GM19193 (cell line): Measurements from ENCODE around the gene CNTROB.
A peak's percentile ranks its signal among the peaks of the same experiment; 100 is the strongest.

Source experiments
- POLR2A ChIP-seq: IDR thresholded peaks from 4 replicates; pipeline ENCODE4 v1.6.1; 2011; ENCODE audit not compliant: insufficient read depth, insufficient read length; ENCODE audit errors: extremely low read depth

Gene CNTROB, protein sequence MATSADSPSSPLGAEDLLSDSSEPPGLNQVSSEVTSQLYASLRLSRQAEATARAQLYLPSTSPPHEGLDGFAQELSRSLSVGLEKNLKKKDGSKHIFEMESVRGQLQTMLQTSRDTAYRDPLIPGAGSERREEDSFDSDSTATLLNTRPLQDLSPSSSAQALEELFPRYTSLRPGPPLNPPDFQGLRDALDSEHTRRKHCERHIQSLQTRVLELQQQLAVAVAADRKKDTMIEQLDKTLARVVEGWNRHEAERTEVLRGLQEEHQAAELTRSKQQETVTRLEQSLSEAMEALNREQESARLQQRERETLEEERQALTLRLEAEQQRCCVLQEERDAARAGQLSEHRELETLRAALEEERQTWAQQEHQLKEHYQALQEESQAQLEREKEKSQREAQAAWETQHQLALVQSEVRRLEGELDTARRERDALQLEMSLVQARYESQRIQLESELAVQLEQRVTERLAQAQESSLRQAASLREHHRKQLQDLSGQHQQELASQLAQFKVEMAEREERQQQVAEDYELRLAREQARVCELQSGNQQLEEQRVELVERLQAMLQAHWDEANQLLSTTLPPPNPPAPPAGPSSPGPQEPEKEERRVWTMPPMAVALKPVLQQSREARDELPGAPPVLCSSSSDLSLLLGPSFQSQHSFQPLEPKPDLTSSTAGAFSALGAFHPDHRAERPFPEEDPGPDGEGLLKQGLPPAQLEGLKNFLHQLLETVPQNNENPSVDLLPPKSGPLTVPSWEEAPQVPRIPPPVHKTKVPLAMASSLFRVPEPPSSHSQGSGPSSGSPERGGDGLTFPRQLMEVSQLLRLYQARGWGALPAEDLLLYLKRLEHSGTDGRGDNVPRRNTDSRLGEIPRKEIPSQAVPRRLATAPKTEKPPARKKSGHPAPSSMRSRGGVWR

DNA sequence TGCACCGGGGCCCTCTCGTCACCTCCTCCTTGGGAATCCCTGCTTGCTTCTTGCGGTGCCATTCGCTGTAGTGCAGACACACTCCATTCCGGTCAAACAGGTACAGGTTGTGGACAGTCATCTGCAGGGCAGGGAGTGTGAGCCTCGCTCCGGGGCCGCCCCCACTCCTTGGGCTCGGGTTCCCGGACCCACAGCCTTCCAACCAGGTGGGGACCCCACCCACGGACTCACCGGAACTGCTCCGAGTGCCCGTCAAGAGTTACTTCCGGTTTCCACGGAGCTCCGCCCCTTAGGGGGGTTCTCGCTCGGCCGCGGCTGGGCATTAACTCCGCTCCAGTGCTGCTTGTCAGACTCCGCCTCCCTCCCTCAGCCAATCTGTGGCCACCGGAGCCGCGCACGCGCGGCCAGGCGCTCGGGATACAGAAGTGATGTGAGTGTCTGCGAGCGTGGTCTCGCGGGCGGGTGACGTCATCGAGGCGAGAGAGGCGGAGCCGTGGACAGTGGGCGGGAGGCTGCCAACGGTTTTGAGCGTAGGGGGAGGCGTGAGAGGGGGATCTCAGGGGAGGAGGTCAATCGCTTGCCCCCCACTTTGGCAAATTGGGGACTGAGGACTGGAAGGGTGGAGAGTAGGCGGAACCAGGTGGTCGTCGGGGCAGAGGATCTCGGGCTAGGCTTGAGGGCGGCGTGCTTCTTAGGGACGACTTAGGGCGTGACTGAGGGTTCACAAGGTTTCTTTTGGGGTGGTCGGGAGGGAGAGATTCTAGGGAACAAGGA lies at the start of gene CNTROB, which contains the start of gene TRAPPC1:
TSS of gene CNTROB (plus strand) at position 498 of the 774 bp plus-strand sequence. CDS start 874 bp downstream, outside the sequence.
TSS of gene TRAPPC1 (minus strand) at position 238 of the 774 bp plus-strand sequence. CDS start at position 121, 117 bp downstream.
- peak; percentile 66 for TF ChIP-seq POLR2A

DNA sequence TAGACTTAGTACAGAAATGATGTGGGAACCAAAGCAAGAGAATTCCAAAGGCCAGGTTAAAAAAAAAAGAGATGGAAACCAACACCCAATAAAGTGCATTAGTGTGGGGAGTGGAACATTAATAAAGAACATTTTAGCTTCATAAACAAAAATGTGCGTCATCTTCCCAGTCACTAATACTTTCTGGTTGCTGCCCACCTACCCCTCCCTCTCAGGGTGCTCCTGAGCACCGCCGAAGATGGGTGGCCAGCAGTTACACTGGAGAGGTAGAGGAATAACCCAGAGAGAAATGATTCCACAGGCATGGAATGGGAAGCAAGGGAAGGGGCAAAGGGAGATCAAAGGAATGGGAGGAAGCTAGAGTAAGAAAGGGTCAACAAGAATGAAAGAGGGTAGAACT lies 49.4 kb upstream of the CNTROB start:
- no peak for TF ChIP-seq POLR2A

DNA sequence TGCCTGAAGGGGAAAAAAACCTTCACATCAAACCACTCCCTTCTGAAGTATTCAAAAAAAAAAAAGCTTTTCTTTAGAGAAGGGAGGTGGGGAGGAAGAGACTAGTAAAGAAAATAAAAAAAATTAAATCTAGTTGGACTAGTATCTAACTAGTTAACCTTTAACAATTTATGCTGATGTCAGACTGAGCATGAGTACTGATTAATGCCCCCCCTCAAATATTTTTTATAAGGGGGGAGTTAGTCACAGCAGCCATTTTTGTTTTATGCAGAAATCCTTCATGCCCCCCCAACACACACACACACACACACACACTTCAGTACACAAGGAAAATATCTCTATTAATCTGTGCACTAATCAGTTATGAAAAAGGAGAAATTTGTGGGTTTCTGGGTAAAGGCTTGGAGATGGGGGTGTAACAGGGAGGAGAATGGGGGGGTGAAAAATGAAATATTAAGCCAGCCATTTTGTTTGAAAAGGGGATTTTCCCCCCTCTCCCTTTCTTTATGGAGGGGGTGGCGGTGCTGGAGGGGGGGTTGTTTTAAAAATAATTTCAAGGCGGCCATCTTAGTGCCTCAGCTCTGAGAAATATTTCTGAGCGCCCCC lies 48.1 kb upstream of the CNTROB start:
- no peak for TF ChIP-seq POLR2A

DNA sequence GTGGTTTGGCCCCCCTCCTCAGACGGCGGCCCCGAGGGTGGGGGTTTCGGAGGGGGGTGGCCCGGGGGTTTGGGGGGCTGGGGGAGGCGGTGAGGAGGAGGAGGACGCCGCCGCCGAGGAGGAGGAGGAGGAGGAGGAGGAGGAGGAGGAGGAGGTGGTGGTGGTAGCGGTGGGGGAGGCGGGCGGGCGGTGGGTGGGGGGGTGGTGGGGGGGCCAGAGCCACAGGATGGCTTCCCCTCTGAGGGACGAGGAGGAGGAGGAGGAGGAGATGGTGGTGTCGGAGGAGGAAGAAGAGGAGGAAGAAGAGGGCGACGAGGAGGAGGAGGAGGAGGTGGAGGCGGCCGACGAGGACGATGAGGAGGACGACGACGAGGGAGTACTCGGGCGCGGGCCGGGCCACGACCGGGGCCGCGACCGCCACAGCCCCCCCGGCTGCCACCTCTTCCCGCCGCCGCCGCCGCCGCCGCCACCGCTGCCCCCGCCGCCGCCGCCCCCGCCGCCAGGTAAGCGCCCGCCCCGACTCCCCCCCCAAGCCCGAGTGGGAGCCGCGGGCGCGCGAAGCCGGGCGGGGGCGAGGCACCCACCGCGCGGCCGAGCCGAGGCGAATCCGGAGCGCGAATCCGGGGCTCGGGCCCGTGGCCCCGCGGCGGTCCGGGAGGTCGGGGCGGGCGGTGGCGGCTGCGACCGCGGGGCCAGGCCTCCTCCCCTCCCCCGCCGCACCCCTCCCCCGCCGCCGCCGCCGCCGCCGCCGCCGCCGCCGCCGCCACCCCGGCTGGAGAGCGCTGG lies 47.2 kb upstream of the CNTROB start:
- TF ChIP-seq POLR2A = no peak

DNA sequence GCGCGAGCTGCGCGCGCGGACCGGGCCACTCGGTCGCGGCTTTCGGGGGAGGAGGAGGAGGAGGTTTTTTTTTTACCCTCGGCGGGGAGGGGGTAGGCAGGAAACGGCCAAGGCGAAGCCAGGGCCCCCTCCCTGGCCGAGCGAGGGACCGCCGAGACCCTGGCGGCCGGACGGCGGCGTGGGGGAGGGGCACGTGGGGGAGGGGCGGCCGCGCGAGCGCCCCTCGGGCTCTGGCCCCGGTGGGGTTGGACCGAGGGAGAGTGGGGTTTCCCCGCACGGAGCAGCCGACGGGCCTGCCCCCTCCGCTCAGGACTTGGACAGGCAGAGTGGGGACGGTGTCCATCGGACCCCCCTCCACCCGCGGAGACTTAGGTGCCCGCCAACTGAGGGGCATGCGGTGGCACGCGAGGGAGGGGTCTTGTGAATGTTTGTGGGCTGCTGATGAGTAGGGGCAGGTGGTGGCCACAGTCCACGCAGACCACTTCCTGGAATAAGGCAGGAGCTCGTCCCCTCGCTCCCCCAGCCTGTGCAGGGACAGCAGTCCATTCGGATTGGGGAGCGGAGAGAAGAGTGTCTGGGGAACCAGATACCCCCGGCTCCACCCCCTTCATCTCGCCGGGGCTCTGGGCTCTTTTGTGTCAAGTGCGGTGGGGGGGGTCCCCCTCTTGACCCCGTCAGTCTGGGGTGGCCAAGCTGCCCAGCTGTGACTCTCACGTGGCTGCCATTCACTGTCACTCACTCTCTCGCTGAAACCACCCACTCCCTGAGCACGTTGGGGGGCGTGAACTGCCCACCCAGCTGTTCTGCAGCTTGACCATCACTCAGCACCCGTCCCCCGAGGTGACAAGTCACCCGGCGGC lies 46.4 kb upstream of the CNTROB start:
- TF ChIP-seq POLR2A = peak; percentile 66

DNA sequence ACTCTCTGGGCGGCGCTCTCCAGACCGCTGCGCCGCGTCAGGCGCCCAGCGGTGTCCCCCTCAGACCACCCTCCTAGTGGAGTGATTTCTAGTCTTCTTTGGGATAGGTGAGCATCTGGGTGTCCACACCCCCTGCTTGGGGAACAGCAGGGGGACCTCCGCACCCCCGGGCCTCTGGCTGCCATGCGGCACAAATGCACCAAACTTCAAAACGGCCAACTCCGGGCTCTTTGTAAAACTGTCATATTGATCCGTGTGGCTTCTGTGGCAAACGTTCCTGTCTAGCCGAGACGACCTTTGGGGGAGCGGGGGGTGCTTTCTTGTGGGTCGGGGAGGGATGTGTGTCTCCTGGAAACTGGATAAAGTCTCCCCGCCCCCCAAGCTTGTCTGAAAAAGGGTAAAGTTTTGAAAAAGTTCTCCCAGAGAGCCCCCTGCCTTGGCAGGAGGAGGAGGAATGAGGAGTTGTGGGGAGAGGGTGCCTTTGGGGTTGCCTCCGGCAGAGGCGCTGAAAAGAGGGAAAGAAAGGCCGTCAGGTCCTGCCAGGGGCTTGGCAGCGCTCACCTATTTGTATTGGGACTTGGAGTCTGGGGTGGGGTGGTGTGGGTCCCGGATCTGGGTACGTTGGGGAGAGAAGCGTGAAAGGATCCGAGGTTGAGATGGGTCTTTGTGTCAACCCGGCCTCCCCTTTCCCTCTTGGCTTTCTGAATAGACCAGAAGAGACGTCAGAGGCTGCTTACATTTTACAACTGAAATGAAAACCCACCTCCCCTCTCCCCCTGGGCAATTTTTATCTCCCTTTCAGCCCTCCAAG lies 45.6 kb upstream of the CNTROB start:
- TF ChIP-seq POLR2A = no peak

DNA sequence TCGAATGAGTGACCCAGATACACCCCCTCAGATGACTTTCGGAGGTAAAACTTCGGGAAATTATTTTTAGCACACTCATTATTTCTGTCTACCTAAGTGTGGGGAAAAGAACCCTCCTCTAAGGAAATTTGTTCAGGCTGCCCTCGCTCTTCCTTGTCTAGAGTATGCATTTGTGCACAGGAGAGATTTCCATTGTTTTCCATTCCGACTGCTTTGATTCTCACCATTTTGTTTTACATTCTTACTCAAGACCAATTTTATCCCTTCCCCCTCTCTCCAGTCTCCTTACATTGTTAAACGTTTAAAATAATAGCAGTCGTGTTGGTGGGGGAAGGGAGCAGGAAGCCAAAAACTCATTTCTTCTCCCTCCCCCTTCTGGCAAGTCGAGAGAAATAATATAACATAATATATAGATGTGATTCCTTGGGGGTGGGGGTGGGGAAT lies 44.9 kb upstream of the CNTROB start:
- TF ChIP-seq POLR2A = no peak

DNA sequence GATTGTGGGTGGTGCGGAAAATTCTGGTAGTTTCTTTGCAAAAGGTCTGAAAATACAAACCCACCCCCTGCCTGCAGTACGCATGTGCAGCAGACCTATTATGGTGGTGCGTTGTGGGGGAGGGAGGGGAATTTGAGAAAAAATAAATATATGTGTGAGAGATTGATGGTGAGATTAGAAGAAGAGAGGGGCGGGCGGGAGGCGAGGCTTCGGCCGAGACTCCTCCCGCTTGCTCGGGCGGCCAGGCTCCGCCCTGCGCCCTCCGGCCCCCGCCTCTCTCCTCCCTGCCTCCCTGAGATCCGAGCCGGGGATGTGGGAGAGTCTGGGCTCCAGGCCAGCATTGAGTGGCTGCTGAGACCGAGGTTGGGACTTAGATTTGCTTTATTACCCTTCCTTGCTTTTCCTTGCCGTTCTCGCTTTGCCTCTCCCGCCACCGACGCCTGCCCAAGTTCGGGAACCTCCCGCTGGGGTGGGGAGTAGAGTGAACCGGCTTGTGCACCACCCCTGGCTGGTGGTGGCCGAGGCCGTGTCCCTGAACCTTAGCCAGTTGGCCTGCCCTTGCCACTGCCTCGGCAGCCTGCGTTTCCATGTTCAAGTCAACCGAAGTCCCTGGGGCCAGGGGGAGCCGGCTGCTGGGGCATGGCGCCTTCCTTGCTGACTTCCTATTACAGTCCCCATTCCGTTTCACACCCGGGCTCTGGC lies 44.4 kb upstream of the CNTROB start:
- no peak for TF ChIP-seq POLR2A

DNA sequence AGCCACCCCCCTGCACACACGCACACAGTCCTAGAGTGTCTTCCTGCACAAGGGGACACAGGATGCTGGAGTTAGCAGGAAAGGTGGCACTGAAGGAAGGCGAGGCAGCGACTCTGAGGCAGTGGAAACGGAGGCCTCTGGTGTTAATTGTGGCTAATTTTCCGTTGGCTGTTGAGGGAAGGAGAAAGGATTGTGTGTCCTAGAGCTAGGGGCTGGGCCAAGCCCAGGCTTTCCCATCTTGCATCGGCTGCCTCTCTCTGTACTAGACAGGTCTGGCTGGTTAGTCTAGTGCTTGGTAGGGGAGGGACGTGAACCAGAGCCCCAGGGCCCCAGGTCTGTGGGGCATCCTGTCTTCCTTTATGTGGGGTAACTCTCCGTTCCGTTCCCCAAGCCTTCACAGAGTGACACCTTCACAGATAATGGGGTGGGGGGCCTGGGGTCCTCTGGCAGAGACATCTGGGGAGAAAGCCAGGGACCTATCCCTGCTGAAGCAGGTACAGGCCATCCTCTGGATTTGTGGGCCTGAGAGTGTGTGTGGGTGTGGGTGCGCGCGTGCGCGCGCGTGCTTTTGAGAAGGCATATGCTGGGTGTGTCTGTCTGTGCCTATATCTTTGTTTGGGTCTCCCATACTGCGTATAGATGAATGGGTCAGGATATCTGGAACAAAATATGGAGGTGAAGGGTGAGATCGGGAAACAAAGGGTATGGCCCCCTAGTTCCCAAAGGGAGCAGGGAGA lies 43.7 kb upstream of the CNTROB start, which contains the start of gene CHD3:
TSS of gene CHD3 (plus strand) at position 606 of the 737 bp plus-strand sequence. CDS start 212 bp downstream, outside the sequence.
- no peak for TF ChIP-seq POLR2A

DNA sequence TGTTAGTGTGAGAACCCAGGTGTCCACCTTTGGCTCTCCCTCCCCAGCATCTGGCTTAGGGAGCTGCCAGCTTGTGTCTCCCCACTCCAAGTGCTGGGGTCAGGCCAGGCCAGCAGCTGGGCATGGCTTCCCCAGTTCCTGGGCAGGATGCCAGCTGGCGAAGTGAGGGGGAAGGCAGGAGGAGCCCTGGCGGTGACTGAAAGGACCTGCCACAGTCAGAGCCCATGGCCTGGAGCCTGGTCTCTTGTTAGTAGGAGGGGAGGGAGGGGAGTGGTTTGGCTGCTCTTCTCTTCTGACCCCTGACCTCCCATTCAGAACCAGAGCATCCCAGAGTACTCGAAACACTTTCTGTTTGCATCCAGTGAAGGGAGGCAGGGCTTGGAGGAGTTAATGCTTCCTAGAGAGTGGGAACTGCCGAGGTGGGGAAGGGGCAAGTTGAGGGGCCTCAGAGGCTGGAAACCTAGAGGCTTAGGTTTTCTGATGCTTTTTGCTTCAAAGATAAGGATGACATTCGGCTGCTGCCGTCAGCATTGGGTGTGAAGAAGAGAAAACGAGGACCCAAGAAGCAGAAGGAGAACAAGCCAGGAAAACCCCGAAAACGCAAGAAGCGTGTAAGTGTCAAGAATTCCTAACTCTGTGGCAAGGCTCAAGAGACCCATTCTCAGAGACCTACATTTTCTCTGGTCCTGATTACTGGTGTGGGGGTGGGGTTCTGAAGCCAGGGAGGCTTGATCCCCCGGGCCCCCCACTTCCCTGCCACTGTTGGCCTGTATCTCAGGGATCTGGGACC lies 42.6 kb upstream of the CNTROB start:
- TF ChIP-seq POLR2A = no peak
